Measurements from ENCODE around the gene ENOX1.

The ENOX1 gene

DNA sequence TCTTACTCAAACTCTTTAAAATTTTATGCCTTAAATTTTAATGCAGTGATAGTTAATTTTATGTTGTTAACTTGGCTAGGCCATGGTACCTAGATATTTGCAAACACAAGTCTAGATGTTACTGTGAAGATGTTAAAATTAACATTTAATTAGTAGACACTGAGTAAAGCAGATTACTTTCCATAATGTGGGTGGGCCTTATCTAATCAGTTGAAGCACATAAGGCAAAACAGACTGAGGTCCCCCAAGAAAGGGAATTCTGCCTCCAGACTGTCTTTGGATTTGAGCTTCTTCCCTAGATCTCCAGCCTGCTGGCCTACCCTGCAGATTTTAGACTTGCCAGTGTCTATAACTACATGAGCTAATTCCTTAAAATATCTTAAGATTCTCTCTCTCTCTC is 294.0 kb downstream of the ENOX1 start:
- in situ Hi-C loops (cut with MboI; ENCODE audit: low pct_unique_long_range_greater_than_20kb, low sequenced_read_pairs, unreplicated experiment): no loop called here
- DNase-seq (ENCODE audit: low spot score): no peak
- TF ChIP-seq, protein P1, sequence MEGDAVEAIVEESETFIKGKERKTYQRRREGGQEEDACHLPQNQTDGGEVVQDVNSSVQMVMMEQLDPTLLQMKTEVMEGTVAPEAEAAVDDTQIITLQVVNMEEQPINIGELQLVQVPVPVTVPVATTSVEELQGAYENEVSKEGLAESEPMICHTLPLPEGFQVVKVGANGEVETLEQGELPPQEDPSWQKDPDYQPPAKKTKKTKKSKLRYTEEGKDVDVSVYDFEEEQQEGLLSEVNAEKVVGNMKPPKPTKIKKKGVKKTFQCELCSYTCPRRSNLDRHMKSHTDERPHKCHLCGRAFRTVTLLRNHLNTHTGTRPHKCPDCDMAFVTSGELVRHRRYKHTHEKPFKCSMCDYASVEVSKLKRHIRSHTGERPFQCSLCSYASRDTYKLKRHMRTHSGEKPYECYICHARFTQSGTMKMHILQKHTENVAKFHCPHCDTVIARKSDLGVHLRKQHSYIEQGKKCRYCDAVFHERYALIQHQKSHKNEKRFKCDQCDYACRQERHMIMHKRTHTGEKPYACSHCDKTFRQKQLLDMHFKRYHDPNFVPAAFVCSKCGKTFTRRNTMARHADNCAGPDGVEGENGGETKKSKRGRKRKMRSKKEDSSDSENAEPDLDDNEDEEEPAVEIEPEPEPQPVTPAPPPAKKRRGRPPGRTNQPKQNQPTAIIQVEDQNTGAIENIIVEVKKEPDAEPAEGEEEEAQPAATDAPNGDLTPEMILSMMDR (IDR thresholded peaks at IDR 0.05; ENCODE audit: extremely low read depth, insufficient read depth, missing control alignments): no peak

DNA sequence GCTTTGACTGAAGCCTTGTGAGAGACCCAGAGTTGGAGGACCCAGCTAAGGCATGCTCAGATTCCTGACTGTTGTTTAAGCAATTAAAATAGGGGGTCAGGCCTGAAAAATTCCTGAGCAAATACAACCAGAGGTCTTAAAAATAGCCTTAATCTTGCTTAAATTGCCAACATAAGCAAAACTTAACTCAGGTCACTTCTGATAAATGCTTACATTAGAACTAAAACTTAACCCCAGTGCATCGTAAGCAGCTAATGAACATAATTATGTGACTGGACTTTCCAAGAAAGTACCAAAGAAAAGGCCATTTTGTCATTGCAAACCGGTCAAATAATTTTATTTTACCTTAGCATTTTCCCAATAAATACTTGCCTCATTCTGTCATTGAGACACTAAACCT is 294.5 kb downstream of the ENOX1 start:
- in situ Hi-C loops (cut with MboI; ENCODE audit: low pct_unique_long_range_greater_than_20kb, low sequenced_read_pairs, unreplicated experiment): no loop called here
- TF ChIP-seq, protein P1 (IDR thresholded peaks at IDR 0.05; ENCODE audit: extremely low read depth, insufficient read depth, missing control alignments): no peak
- no peak for DNase-seq (ENCODE audit: low spot score)

DNA sequence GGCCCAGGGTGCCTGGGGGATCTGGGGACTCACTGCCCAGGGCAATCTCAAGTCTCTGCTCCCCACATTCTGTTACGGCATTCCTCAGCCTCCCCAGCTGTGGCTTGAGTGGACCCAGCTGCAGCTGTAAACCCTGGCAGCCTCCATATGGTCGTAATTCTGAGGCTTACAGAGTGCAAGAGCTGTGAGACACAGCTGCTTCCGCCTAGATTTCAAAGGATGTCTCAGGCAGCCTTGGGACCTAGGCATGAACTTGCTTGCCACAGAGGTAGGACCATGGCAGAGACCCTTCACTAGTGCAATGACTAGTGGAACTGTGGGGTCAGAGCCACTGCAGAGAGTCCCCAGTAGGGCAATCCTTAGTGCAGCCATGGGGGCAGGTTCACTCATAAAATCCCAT is 297.5 kb downstream of the ENOX1 start:
- in situ Hi-C loops (cut with MboI; ENCODE audit: low pct_unique_long_range_greater_than_20kb, low sequenced_read_pairs, unreplicated experiment): no loop called here
- DNase-seq (ENCODE audit: low spot score): no peak
- TF ChIP-seq, protein P1 (IDR thresholded peaks at IDR 0.05; ENCODE audit: extremely low read depth, insufficient read depth, missing control alignments): no peak

DNA sequence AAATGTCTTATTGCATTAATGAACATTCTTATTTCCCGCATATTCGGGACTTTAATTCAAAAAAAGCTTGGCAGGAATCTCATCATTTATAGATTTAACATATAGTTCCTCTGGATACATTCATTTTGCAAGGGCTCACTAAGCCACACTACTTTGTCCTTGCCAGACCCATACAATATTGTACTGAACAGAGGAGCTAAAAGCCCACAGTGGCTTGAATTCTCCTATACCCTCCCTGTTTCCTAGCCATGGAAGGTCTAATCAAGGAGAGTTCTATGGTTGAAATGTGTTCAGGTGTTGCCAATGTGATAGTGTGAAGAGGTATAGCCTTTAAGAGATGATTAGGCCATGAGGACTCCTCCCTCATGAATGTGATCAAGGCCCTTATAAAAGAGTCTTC is 298.9 kb downstream of the ENOX1 start:
- in situ Hi-C loops (cut with MboI; ENCODE audit: low pct_unique_long_range_greater_than_20kb, low sequenced_read_pairs, unreplicated experiment): no loop called here
- TF ChIP-seq, protein P1 (IDR thresholded peaks at IDR 0.05; ENCODE audit: extremely low read depth, insufficient read depth, missing control alignments): no peak
- DNase-seq (ENCODE audit: low spot score): no peak

DNA sequence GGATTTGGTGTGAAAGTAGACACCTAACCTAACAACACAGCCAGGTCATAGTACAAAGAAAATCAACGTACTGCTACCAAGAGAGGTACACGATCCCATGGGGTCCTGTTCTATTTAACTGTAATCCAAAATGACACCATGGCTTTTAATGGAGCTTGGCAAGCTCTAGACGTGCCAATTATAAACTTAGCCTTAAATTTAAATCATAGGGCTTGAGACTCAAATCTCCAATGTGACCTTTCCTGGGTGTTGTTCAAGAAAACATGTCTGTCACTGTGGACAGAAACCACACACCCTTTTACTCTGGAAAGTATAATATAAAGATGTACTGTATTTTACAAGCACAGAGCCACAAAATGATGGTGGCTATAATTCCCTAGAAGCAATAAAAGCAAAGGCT is 299.3 kb downstream of the ENOX1 start:
- DNase-seq (ENCODE audit: low spot score): no peak
- TF ChIP-seq, protein P1 (IDR thresholded peaks at IDR 0.05; ENCODE audit: extremely low read depth, insufficient read depth, missing control alignments): no peak
- in situ Hi-C loops (cut with MboI; ENCODE audit: low pct_unique_long_range_greater_than_20kb, low sequenced_read_pairs, unreplicated experiment): no loop called here

DNA sequence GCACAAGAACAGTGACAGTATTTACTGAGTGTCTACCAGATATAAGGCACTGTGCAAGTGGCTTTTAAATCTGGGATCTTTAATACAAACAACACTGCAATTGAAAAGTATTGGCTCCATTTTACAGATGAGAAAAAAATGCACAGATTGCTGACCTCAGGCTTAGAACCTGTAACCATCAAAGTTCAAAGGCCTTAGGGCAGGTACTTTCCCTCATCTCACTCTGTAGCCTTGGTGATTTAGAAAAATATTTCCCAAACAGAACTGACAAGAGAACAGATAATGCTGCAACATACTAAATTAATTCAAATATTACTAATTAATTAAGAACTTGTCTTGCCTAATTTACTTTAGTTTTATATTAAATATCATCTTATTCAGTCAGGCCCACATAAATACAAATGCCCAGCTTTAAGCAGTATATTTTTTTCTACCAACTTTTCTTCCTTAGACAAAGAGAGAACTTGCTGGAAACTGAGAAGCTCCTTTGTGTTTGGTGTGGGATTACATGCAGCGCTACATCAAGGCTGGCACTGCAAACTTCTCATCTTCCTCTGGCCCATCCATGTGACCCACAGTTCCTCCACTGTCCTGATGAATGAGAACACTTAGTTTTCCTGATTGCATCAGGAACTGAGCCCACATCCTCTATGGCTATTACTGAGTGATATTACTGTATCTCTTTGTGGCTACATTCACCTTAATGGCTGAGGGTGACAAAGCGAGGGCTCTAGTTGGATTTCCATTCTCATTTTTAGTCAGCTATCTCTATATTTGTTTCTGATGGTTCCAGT is 302.1 kb downstream of the ENOX1 start:
- no peak for DNase-seq (ENCODE audit: low spot score)
- TF ChIP-seq, protein P1 (IDR thresholded peaks at IDR 0.05; ENCODE audit: extremely low read depth, insufficient read depth, missing control alignments): no peak
- in situ Hi-C loops (cut with MboI; ENCODE audit: low pct_unique_long_range_greater_than_20kb, low sequenced_read_pairs, unreplicated experiment): no loop called here
